HepG2 (cell line): ENCODE data around the gene EFS. TPM values are rescaled to one million over a fixed set of nuclear protein-coding genes. Genes with fewer than 3 reads are reported as not detected.
A peak's percentile ranks its signal among the peaks of the same experiment; 100 is the strongest.

Source experiments
- ATF5 ChIP-seq: sonication (generic); formaldehyde crosslinking; IDR thresholded peaks from 2 replicates; pipeline ENCODE4 v1.4.0; 2020; ENCODE audit warnings: mild to moderate bottlenecking, low read depth, missing genetic modification reagents
- FOSL2 ChIP-seq: sonication (generic); formaldehyde crosslinking; IDR thresholded peaks from 2 replicates; pipeline ENCODE4 v1.4.0; 2020; ENCODE audit warnings: missing genetic modification reagents
- NFE2L1 ChIP-seq: sonication (generic); formaldehyde crosslinking; IDR thresholded peaks from 2 replicates; pipeline ENCODE4 v1.4.0; 2020; ENCODE audit warnings: missing genetic modification reagents, mild to moderate bottlenecking, borderline replicate concordance
- POLR2A ChIP-seq, 2 experiments: IDR thresholded peaks; 2 replicates each; pipeline ENCODE4 v1.6.1; 2011; ENCODE audit warnings: low read depth in 2 of 2, low read length in 2 of 2, mild to moderate bottlenecking in 1 of 2, moderate library complexity in 1 of 2; ENCODE audit not compliant: insufficient read depth in 1 of 2
- PREB ChIP-seq: sonication (generic); formaldehyde crosslinking; IDR thresholded peaks from 2 replicates; pipeline ENCODE4 v1.4.0; 2020; ENCODE audit warnings: missing genetic modification reagents
- RFX5 ChIP-seq: IDR thresholded peaks from 2 replicates; pipeline ENCODE4 v1.6.1; 2011; ENCODE audit warnings: low read depth, low read length, improper control_type of control experiment
- RXRB ChIP-seq: IDR thresholded peaks from 2 replicates; pipeline ENCODE4 v1.6.1; 2016; ENCODE audit warnings: borderline replicate concordance, missing genetic modification reagents, missing compliant biosample characterization
- SNAPC2 ChIP-seq: sonication (generic); formaldehyde crosslinking; IDR thresholded peaks from 2 replicates; pipeline ENCODE4 v1.8.1; 2022; ENCODE audit warnings: mild to moderate bottlenecking, missing genetic modification reagents
- SRSF4 ChIP-seq: fragments of 200-400 bp; formaldehyde crosslinking; IDR thresholded peaks from one replicate; pipeline ENCODE4 v1.6.1; 2018; ENCODE audit warnings: mild to moderate bottlenecking, low read depth, low read length, moderate library complexity; ENCODE audit not compliant: poor library complexity, severe bottlenecking
- TFE3 ChIP-seq: IDR thresholded peaks from 2 replicates; pipeline ENCODE4 v1.6.1; 2016
- USF2 ChIP-seq, 2 experiments: sonication (generic) in 1 of 2; formaldehyde crosslinking in 1 of 2; IDR thresholded peaks; 2 replicates each; pipeline versions ENCODE4 v1.5.1 to v1.6.1; 2011 to 2020; ENCODE audit warnings: borderline replicate concordance in 1 of 2, low read depth in 1 of 2, low read length in 1 of 2, mild to moderate bottlenecking in 1 of 2, missing genetic modification reagents in 1 of 2, moderate library complexity in 1 of 2
- ZBTB26 ChIP-seq: IDR thresholded peaks from 2 replicates; pipeline ENCODE4 v1.6.1; 2016; ENCODE audit warnings: missing compliant biosample characterization, missing genetic modification reagents, borderline replicate concordance
- ZNF274 ChIP-seq: sonication (generic); formaldehyde crosslinking; IDR thresholded peaks from 2 replicates; pipeline ENCODE4 v1.5.1; 2020; ENCODE audit warnings: mild to moderate bottlenecking, missing genetic modification reagents
- ZNF614 ChIP-seq: IDR thresholded peaks from 2 replicates; pipeline ENCODE4 v1.6.1; 2018; ENCODE audit warnings: missing biosample characterization, missing genetic modification reagents, inconsistent platforms, borderline replicate concordance
- polyA plus RNA-seq, 8 experiments: library from polyadenylated mRNA; depleted of rRNA in 3 of 8; stranded (reverse) in 7 of 8; unstranded in 1 of 8; fragments of >200 nt; fragmentation: Illumina TruSeq in 4 of 8; extraction: Trizol in 4 of 8; gene quantifications; 2 replicates each; pipeline versions ENCODE4 v1.2.1 to v1.2.3, GENCODE V29; 2011 to 2016; ENCODE audit warnings: low read depth in 4 of 8, missing spikeins in 1 of 8, mixed read lengths in 1 of 8; ENCODE audit not compliant: insufficient read depth in 1 of 8
- total RNA-seq, 5 experiments: library from RNA; depleted of rRNA; stranded (reverse); fragments of >200 nt; fragmentation: Illumina TruSeq; extraction: Trizol; gene quantifications; 2 replicates each; pipeline ENCODE4 v1.2.3, GENCODE V29; 2016; ENCODE audit warnings: low read depth in 1 of 5

EFS gene
- total and polyA plus RNA-seq, 2 of the 13 experiments (the other 11 are each of a cell fraction or from before 2014, with no cell fraction given): not detected

- peak; percentile 99 for TF ChIP-seq ZNF614 (CRISPR knock-in tag)
- no peak for TF ChIP-seq PREB (CRISPR knock-in tag)
- peak; percentile 99 for TF ChIP-seq ZNF274
- peak; percentile 85; the same call in 1 of the 2 replicates for TF ChIP-seq ZBTB26 (CRISPR knock-in tag)
- peak; percentile 95 for TF ChIP-seq SNAPC2
- TF ChIP-seq ATF5 (CRISPR knock-in tag): peak; percentile 86; the same call in 1 of the 2 replicates
- peak; percentile 80 for TF ChIP-seq FOSL2
- TF ChIP-seq RXRB (CRISPR knock-in tag): peak; percentile 93
- TF ChIP-seq POLR2A (IDR thresholded peaks at IDR 0.05; ENCODE audit: insufficient read depth in 1 of 2, low read depth in 2 of 2, low read length in 2 of 2): peak in 1 of 2 experiments; percentile 91; a peak in 2 of 4 replicates
- peak; percentile 91 for TF ChIP-seq NFE2L1 (CRISPR knock-in tag)
- peak; percentile 84 for TF ChIP-seq RFX5
- no peak for TF ChIP-seq SRSF4
- peak; percentile 99 for TF ChIP-seq TFE3
- peak; percentile 92 for TF ChIP-seq USF2 (IDR thresholded peaks at IDR 0.05; ENCODE audit: low read depth, low read length)
- peak; percentile 99 for TF ChIP-seq USF2 (CRISPR knock-in tag; IDR thresholded peaks at IDR 0.05; ENCODE audit: borderline replicate concordance)
Observed at GRCh38 chr14:23320584-23321571, 44.1 kb downstream of the EFS start, which contains the start of gene PABPN1 (continued).
